ENCODE measurements around the gene SMAD4. TPM values are rescaled to one million over a fixed set of nuclear protein-coding genes. Genes with fewer than 3 reads are reported as not detected.
A peak's percentile ranks its signal among the peaks of the same experiment; 100 is the strongest.
"Not testable (repeated sequence)": the region's sequence is repeated elsewhere in the genome, so short reads cannot be mapped to it uniquely, and the experiment has no call there.

SMAD4 gene
- total and polyA plus RNA-seq, 3 experiments from 2014 or later = 62.4 to 84.3 (median 81.9) TPM

- Mint-ChIP-seq H3K4me1 (no peaks in the 10 kb centered on the region), H3K4me3 (no peak overlapping the region), H3K27ac (no peak overlapping the region), H3K27me3 (no peaks in the 10 kb centered on the region), H3K36me3 (peaks cover under 1 to 17% (median 1%) of the 10 kb centered on the region in 3 donors), H3K9me3 (peaks cover 14 to 21% (median 17%) of the 10 kb centered on the region in 5 donors)
- no peaks in the 10 kb centered on the region for H3K36me3 ChIP-seq (ENCODE audit: insufficient read depth, low read length)
- ChIA-PET POLR2A (no interaction called here), CTCF (no interaction called here)
- no peak overlapping the region for H3K27ac ChIP-seq (ENCODE audit: low read depth, low read length)
- peaks cover 3% of the 10 kb centered on the region for H3K9me3 ChIP-seq (ENCODE audit: low read length)
- H3K4me3 ChIP-seq (ENCODE audit: low read length) = no peak overlapping the region
- H3K4me1 ChIP-seq (ENCODE audit: insufficient read depth, low read length) = no peaks in the 10 kb centered on the region
- no peak for DNase-seq
- no peaks in the 10 kb centered on the region for H3K27me3 ChIP-seq (ENCODE audit: insufficient read depth, low read length, poor library complexity, severe bottlenecking)
Observed at GRCh38 chr18:51092117-51092516, 62.1 kb downstream of the SMAD4 start.

DNA sequence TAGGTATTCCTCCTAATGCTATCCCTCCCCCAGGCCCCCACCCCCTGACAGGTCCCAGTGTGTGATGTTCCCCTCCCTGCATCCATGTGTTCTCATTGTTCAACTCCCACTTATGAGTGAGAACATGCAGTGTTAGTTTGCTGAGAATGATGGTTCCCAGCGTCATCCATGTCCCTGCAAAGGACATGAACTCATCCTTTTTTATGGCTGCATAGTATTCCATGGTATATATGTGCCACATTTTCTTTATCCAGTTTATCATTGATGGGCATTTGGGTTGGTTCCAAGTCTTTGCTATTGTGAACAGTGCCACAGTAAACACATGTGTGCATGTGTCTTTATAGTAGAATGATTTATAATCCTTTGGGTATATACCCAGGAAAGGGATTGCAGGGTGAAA, 63.0 kb downstream of the SMAD4 start:
- DNase-seq; H3K27me3 Mint-ChIP-seq; CTCF ChIA-PET; H3K4me3 ChIP-seq (ENCODE audit: low read length); H3K27ac ChIP-seq (ENCODE audit: low read depth, low read length); H3K9me3 ChIP-seq (ENCODE audit: low read length); H3K36me3 ChIP-seq (ENCODE audit: insufficient read depth, low read length); H3K27me3 ChIP-seq (ENCODE audit: insufficient read depth, low read length, poor library complexity, severe bottlenecking); H3K27ac Mint-ChIP-seq; H3K4me1 ChIP-seq (ENCODE audit: insufficient read depth, low read length); POLR2A ChIA-PET; H3K4me3 Mint-ChIP-seq; H3K4me1 Mint-ChIP-seq: not testable (repeated sequence)
- Mint-ChIP-seq H3K36me3 (peaks cover 0 to 12% (median 0%) of the 10 kb centered on the region in 3 donors), H3K9me3 (peaks cover 9 to 15% (median 11%) of the 10 kb centered on the region in 5 donors)

GRCh38 chr18:51097021-51097822, 67.2 kb downstream of the SMAD4 start:
- Mint-ChIP-seq H3K4me1 (no peaks in the 10 kb centered on the region), H3K36me3 (peaks cover 0 to 4% (median 0%) of the 10 kb centered on the region in 3 donors), H3K9me3 (peaks cover 0 to 5% (median 4%) of the 10 kb centered on the region in 5 donors), H3K4me3 (no peak overlapping the region), H3K27me3 (no peaks in the 10 kb centered on the region), H3K27ac (no peak overlapping the region)
- no peaks in the 10 kb centered on the region for H3K36me3 ChIP-seq (ENCODE audit: insufficient read depth, low read length)
- no peak overlapping the region for H3K27ac ChIP-seq (ENCODE audit: low read depth, low read length)
- no peaks in the 10 kb centered on the region for H3K9me3 ChIP-seq (ENCODE audit: low read length)
- H3K4me1 ChIP-seq (ENCODE audit: insufficient read depth, low read length) = no peaks in the 10 kb centered on the region
- H3K4me3 ChIP-seq (ENCODE audit: low read length) = no peak overlapping the region
- POLR2A ChIA-PET = interaction anchor here (0.6 kb wide), 1 partner anchor 203 kb away, joined by 5 read pairs; no protein-coding TSS in a partner anchor
- H3K27me3 ChIP-seq (ENCODE audit: insufficient read depth, low read length, poor library complexity, severe bottlenecking) = no peaks in the 10 kb centered on the region
- CTCF ChIA-PET = interaction anchor here (1.7 kb wide), 1 partner anchor 13 kb away, joined by 4 read pairs; no protein-coding TSS in a partner anchor
- DNase-seq = no peak

DNA sequence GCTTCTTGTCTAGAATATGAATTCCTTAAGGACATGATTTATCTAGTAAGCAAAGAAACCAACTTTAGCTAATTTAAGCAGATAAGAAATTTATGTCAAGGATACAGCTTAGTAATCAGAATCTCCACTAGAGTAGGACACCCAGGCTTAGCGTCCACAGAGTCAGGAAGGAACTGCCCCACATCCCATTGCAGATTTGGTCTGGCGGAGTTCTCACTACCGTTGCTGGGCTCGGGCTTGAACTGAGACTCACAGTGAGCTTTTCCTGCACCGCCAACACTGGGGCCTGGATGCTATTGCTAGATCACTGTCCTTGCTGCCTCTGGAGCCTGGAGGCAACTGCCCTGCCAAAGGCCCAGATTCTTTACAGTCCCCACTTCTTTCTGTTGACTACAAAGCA, 68.1 kb downstream of the SMAD4 start:
- H3K27ac Mint-ChIP-seq = peak overlapping the region in 1 of 8 donors; percentile 61
- peaks cover 0 to 4% (median 0%) of the 10 kb centered on the region in 3 donors for H3K36me3 Mint-ChIP-seq
- no peak overlapping the region for H3K4me3 ChIP-seq (ENCODE audit: low read length)
- H3K4me3 Mint-ChIP-seq = no peak overlapping the region
- H3K27ac ChIP-seq (ENCODE audit: low read depth, low read length) = no peak overlapping the region
- H3K27me3 Mint-ChIP-seq = no peaks in the 10 kb centered on the region
- H3K4me1 Mint-ChIP-seq = no peaks in the 10 kb centered on the region
- POLR2A ChIA-PET = no interaction called here
- H3K9me3 ChIP-seq (ENCODE audit: low read length) = no peaks in the 10 kb centered on the region
- no peak for DNase-seq
- CTCF ChIA-PET = interaction anchor here (1.7 kb wide), 1 partner anchor 12 kb away, joined by 4 read pairs; no protein-coding TSS in a partner anchor
- H3K4me1 ChIP-seq (ENCODE audit: insufficient read depth, low read length) = no peaks in the 10 kb centered on the region
- no peaks in the 10 kb centered on the region for H3K27me3 ChIP-seq (ENCODE audit: insufficient read depth, low read length, poor library complexity, severe bottlenecking)
- H3K36me3 ChIP-seq (ENCODE audit: insufficient read depth, low read length) = no peaks in the 10 kb centered on the region
- peaks cover 0 to 5% (median 4%) of the 10 kb centered on the region in 5 donors for H3K9me3 Mint-ChIP-seq

DNA sequence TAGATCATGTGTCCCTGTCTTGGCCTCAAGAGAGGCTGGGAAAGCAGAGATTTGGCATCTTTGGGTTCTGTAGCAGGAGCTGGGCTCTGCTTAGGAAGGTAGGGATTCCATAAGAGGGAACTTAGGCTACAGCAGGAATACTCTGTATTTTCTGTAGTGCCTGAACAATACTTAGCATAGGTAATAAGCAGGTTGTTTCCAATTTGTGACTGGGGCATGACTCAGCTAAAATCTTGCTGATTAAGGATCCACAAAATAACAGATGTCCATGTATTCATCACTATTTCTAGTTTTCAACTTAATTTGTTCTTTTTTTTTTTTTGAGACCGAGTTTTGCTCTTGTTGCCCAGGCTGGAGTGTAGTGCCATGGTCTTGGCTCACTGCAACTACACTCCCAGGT, 68.5 kb downstream of the SMAD4 start:
- H3K27ac Mint-ChIP-seq = no peak overlapping the region
- no peaks in the 10 kb centered on the region for H3K9me3 ChIP-seq (ENCODE audit: low read length)
- H3K36me3 Mint-ChIP-seq = peaks cover 0 to 4% (median 0%) of the 10 kb centered on the region in 3 donors
- no peak overlapping the region for H3K4me3 ChIP-seq (ENCODE audit: low read length)
- CTCF ChIA-PET = interaction anchor here (1.7 kb wide), 1 partner anchor 12 kb away, joined by 4 read pairs; no protein-coding TSS in a partner anchor
- no peaks in the 10 kb centered on the region for H3K27me3 Mint-ChIP-seq
- no peaks in the 10 kb centered on the region for H3K36me3 ChIP-seq (ENCODE audit: insufficient read depth, low read length)
- peaks cover 0 to 5% (median 2%) of the 10 kb centered on the region in 5 donors for H3K9me3 Mint-ChIP-seq
- DNase-seq = no peak
- H3K4me1 Mint-ChIP-seq = no peaks in the 10 kb centered on the region
- POLR2A ChIA-PET = no interaction called here
- no peak overlapping the region for H3K27ac ChIP-seq (ENCODE audit: low read depth, low read length)
- H3K27me3 ChIP-seq (ENCODE audit: insufficient read depth, low read length, poor library complexity, severe bottlenecking) = no peaks in the 10 kb centered on the region
- no peak overlapping the region for H3K4me3 Mint-ChIP-seq
- no peaks in the 10 kb centered on the region for H3K4me1 ChIP-seq (ENCODE audit: insufficient read depth, low read length)

- no peaks in the 10 kb centered on the region for H3K36me3 ChIP-seq (ENCODE audit: insufficient read depth, low read length)
- Mint-ChIP-seq H3K4me3 (no peak overlapping the region), H3K27ac (no peak overlapping the region), H3K36me3 (peaks cover 0 to under 1% (median 0%) of the 10 kb centered on the region in 3 donors), H3K27me3 (no peaks in the 10 kb centered on the region), H3K9me3 (peaks cover 0 to 5% (median 0%) of the 10 kb centered on the region in 5 donors), H3K4me1 (no peaks in the 10 kb centered on the region)
- H3K4me1 ChIP-seq (ENCODE audit: insufficient read depth, low read length) = no peaks in the 10 kb centered on the region
- POLR2A ChIA-PET = no interaction called here
- no peak overlapping the region for H3K27ac ChIP-seq (ENCODE audit: low read depth, low read length)
- H3K27me3 ChIP-seq (ENCODE audit: insufficient read depth, low read length, poor library complexity, severe bottlenecking) = no peaks in the 10 kb centered on the region
- CTCF ChIA-PET = no interaction called here
- H3K4me3 ChIP-seq (ENCODE audit: low read length) = no peak overlapping the region
- no peak for DNase-seq
- H3K9me3 ChIP-seq (ENCODE audit: low read length) = no peaks in the 10 kb centered on the region
Observed at GRCh38 chr18:51100385-51101120, 70.5 kb downstream of the SMAD4 start.

DNA sequence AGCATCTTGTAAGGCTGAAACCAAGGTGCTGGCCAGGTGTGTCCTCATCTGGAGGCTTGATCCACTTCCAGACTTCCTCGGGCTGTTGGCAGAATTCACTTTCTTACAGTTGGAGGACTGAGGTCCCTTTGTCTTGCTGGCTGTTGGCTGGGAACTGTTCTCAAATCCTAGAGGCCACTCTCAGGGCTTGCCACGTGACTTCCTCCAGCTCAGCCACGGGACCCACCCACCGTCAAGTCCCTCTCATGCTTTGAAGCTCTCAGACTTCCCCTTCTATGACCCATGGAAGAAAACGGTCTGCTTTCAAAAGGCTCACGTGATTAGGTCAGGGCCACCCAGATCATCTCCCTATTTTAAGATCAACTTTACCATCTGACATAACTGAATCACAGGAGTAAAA, 77.1 kb downstream of the SMAD4 start:
- Mint-ChIP-seq H3K4me1 (peaks cover 8 to 16% (median 12%) of the 10 kb centered on the region in 3 donors), H3K4me3 (peak overlapping the region in 1 of 7 donors; percentile 29), H3K9me3 (peaks cover 0 to 2% (median 0%) of the 10 kb centered on the region in 5 donors), H3K27me3 (no peaks in the 10 kb centered on the region), H3K36me3 (no peaks in the 10 kb centered on the region), H3K27ac (peak overlapping the region in 1 of 8 donors; percentile 61)
- H3K36me3 ChIP-seq (ENCODE audit: insufficient read depth, low read length) = no peaks in the 10 kb centered on the region
- no peak overlapping the region for H3K4me3 ChIP-seq (ENCODE audit: low read length)
- ChIA-PET CTCF (no interaction called here), POLR2A (no interaction called here)
- no peaks in the 10 kb centered on the region for H3K27me3 ChIP-seq (ENCODE audit: insufficient read depth, low read length, poor library complexity, severe bottlenecking)
- H3K27ac ChIP-seq (ENCODE audit: low read depth, low read length) = no peak overlapping the region
- H3K4me1 ChIP-seq (ENCODE audit: insufficient read depth, low read length) = peaks cover 8% of the 10 kb centered on the region
- no peak for DNase-seq
- H3K9me3 ChIP-seq (ENCODE audit: low read length) = no peaks in the 10 kb centered on the region

Data from CD8-positive, alpha-beta memory T cell (primary cell).